HepG2 (cell line): ENCODE data around the gene TESPA1. TPM values are rescaled to one million over a fixed set of nuclear protein-coding genes. Genes with fewer than 3 reads are reported as not detected.

Source experiments
- ATAC-seq: fragments of 200-7000 bp; cut with Tn5 transposase; 3 replicates; pipeline ENCODE4 v1.9.1; 2020; ENCODE audit warnings: mild to moderate bottlenecking, moderate library complexity
- BruUV-seq: library from RNA; stranded (reverse); fragments of 400-500 nt; replicated peaks from 2 replicates; lab custom pipeline; 2021; lab: Mats Ljungman, UMichigan
- CTCF ChIA-PET: fragments of 300-600 bp; formaldehyde crosslinking; extraction: SDS; loops from one replicate; lab custom pipeline; 2021; ENCODE audit warnings: low total read pairs, inconsistent platforms, low intra/inter-chr PET ratio; lab: Yijun Ruan, JAX
- POLR2A ChIA-PET: fragments of 350-600 bp; sonication (Branson Sonifier 250); formaldehyde crosslinking; loops from one replicate; lab custom pipeline; 2020; ENCODE audit warnings: antibody characterized with exemption, inconsistent platforms; lab: Yijun Ruan, JAX
- DNase-seq: peaks from one replicate; pipeline ENCODE4 v3.0.0-alpha.2; 2015; ENCODE audit warnings: low spot score
- FAIRE-seq: peaks from 3 replicates; lab custom pipeline; 2011; peaks lifted over from hg19 to GRCh38; lab: Jason Lieb, UNC
- H2AFZ ChIP-seq: one replicate; pipeline ENCODE4 v1.6.1; 2011; ENCODE audit warnings: low read length, inconsistent platforms
- H3K27ac ChIP-seq: fragments of 300-600 bp; 3 replicates; pipeline ENCODE4 v1.8.0; 2011; ENCODE audit warnings: mixed run types, mild to moderate bottlenecking, mixed read lengths, low read length, inconsistent platforms; ENCODE audit not compliant: insufficient read depth; ENCODE audit errors: extremely low read length
- H3K27me3 ChIP-seq, 2 experiments: fragments of 200-600 bp in 1 of 2; 2 replicates in 1 of 2; 3 replicates in 1 of 2; pipeline versions ENCODE4 v1.6.0 to v1.8.0; 2011; ENCODE audit warnings: low read length in 2 of 2, mild to moderate bottlenecking in 2 of 2, moderate library complexity in 2 of 2, inconsistent platforms in 1 of 2; ENCODE audit not compliant: insufficient read depth in 2 of 2, control insufficient read depth in 1 of 2
- H3K36me3 ChIP-seq, 2 experiments: fragments of 200-600 bp in 1 of 2; replicated peaks in 1 of 2; 2 replicates in 1 of 2; 3 replicates in 1 of 2; pipeline versions ENCODE4 v1.5.1 to v1.8.0; 2011; ENCODE audit warnings: low read length in 2 of 2, inconsistent platforms in 1 of 2; ENCODE audit not compliant: insufficient read depth in 2 of 2, control insufficient read depth in 1 of 2
- H3K4me1 ChIP-seq: 2 replicates; pipeline ENCODE4 v1.5.1; 2012; ENCODE audit warnings: low read length, inconsistent platforms; ENCODE audit not compliant: insufficient read depth
- H3K4me2 ChIP-seq: 2 replicates; pipeline ENCODE4 v1.6.0; 2011; ENCODE audit warnings: low read depth, low read length, inconsistent platforms
- H3K4me3 ChIP-seq, 3 experiments: fragments of 200-600 bp in 1 of 3; sonication (generic), shearing (Covaris generic) in 1 of 3; replicated peaks in 1 of 3; 2 replicates each; pipeline ENCODE4 v1.5.1; 2011 to 2016; ENCODE audit warnings: low read length in 3 of 3, inconsistent platforms in 2 of 3, low read depth in 2 of 3, mild to moderate bottlenecking in 2 of 3, control low read depth in 1 of 3, mixed read lengths in 1 of 3; ENCODE audit not compliant: insufficient read depth in 1 of 3
- H3K79me2 ChIP-seq: one replicate; pipeline ENCODE4 v1.6.1; 2011; ENCODE audit warnings: low read length, inconsistent platforms; ENCODE audit not compliant: insufficient read depth
- H3K9ac ChIP-seq: 2 replicates; pipeline ENCODE4 v1.6.0; 2011; ENCODE audit warnings: mild to moderate bottlenecking, low read depth, low read length, inconsistent platforms; ENCODE audit not compliant: insufficient read depth
- H3K9me3 ChIP-seq: 2 replicates; pipeline ENCODE4 v1.5.1; 2012; ENCODE audit warnings: mild to moderate bottlenecking, low read length
- H4K20me1 ChIP-seq: 2 replicates; pipeline ENCODE4 v1.6.0; 2011; ENCODE audit warnings: inconsistent platforms, mild to moderate bottlenecking, low read length, moderate library complexity; ENCODE audit not compliant: insufficient read depth
- ATAD3A ChIP-seq: sonication (generic); formaldehyde crosslinking; IDR thresholded peaks from 2 replicates; pipeline ENCODE4 v1.4.0; 2020; ENCODE audit warnings: missing genetic modification reagents
- GATAD1 ChIP-seq: IDR thresholded peaks from 2 replicates; pipeline ENCODE4 v1.6.1; 2016; ENCODE audit warnings: missing genetic modification reagents, missing compliant biosample characterization
- JDP2 ChIP-seq: sonication (generic); formaldehyde crosslinking; IDR thresholded peaks from 2 replicates; pipeline ENCODE4 v1.8.1; 2022; ENCODE audit warnings: missing genetic modification reagents, borderline replicate concordance
- MAFK ChIP-seq, 2 experiments: IDR thresholded peaks in 1 of 2; conservative IDR thresholded peaks in 1 of 2; 2 replicates each; pipeline ENCODE4 v1.6.1; 2011; ENCODE audit warnings: improper control_type of control experiment in 2 of 2, low read length in 2 of 2
- NR2F1 ChIP-seq, 2 experiments: fragments of 450-650 bp in 1 of 2; formaldehyde crosslinking in 1 of 2; IDR thresholded peaks; 2 replicates each; pipeline versions ENCODE4 v1.5.0 to v1.6.1; 2016 to 2020; ENCODE audit warnings: mild to moderate bottlenecking in 1 of 2, missing compliant biosample characterization in 1 of 2, missing genetic modification reagents in 1 of 2, moderate library complexity in 1 of 2
- ONECUT2 ChIP-seq: sonication (generic); formaldehyde crosslinking; IDR thresholded peaks from 2 replicates; pipeline ENCODE4 v1.4.0; 2020; ENCODE audit warnings: missing genetic modification reagents
- SP4 ChIP-seq: sonication (generic); formaldehyde crosslinking; IDR thresholded peaks from 2 replicates; pipeline ENCODE4 v1.8.1; 2023; ENCODE audit warnings: mild to moderate bottlenecking, missing genetic modification reagents
- ZBTB7A ChIP-seq: sonication (generic); formaldehyde crosslinking; IDR thresholded peaks from 2 replicates; pipeline ENCODE4 v1.8.0; 2022; ENCODE audit warnings: mild to moderate bottlenecking, missing genetic modification reagents
- ZMAT3 ChIP-seq: sonication (generic); formaldehyde crosslinking; conservative IDR thresholded peaks from 2 replicates; pipeline ENCODE4 v1.7.0; 2021; ENCODE audit warnings: missing genetic modification reagents
- ZMYM2 ChIP-seq: sonication (generic); formaldehyde crosslinking; IDR thresholded peaks from 2 replicates; pipeline ENCODE4 v1.8.0; 2022; ENCODE audit warnings: mild to moderate bottlenecking, missing genetic modification reagents
- ZNF674 ChIP-seq: sonication (generic); formaldehyde crosslinking; IDR thresholded peaks from 2 replicates; pipeline ENCODE4 v1.5.0; 2020; ENCODE audit warnings: low read depth, mild to moderate bottlenecking, missing genetic modification reagents
- ZSCAN5A ChIP-seq: sonication (generic); formaldehyde crosslinking; IDR thresholded peaks from 2 replicates; pipeline ENCODE4 v1.8.0; 2022; ENCODE audit warnings: mild to moderate bottlenecking, missing genetic modification reagents, borderline replicate concordance
- WGBS: methylation state at CpG from one replicate; pipeline ENCODE4 v1.1.6; 2017; ENCODE audit warnings: low lambda C conversion rate; 5-methylcytosine and 5-hydroxymethylcytosine counted together
- in situ Hi-C: cut with HindIII; loops from 2 replicates; pipeline ENCODE4 v1.10.0; 2017; ENCODE audit warnings: low pct_unique_long_range_greater_than_20kb; ENCODE audit not compliant: extremely low pct_ligation_motif_present
- intact Hi-C: fragments of 100-400 bp; cut with micrococcal nuclease; formaldehyde crosslinking; loops from one replicate; pipeline ENCODE4 v1.10.0; 2022; ENCODE audit not compliant: unreplicated experiment
- polyA plus RNA-seq, 8 experiments: library from polyadenylated mRNA; depleted of rRNA in 3 of 8; stranded (reverse) in 7 of 8; unstranded in 1 of 8; fragments of >200 nt; fragmentation: Illumina TruSeq in 4 of 8; extraction: Trizol in 4 of 8; gene quantifications; 2 replicates each; pipeline versions ENCODE4 v1.2.1 to v1.2.3, GENCODE V29; 2011 to 2016; ENCODE audit warnings: low read depth in 4 of 8, missing spikeins in 1 of 8, mixed read lengths in 1 of 8; ENCODE audit not compliant: insufficient read depth in 1 of 8
- total RNA-seq, 5 experiments: library from RNA; depleted of rRNA; stranded (reverse); fragments of >200 nt; fragmentation: Illumina TruSeq; extraction: Trizol; gene quantifications; 2 replicates each; pipeline ENCODE4 v1.2.3, GENCODE V29; 2016; ENCODE audit warnings: low read depth in 1 of 5

TESPA1 gene
- total and polyA plus RNA-seq, 2 of the 13 experiments (the other 11 are each of a cell fraction or from before 2014, with no cell fraction given), result not detected

- TF ChIP-seq ATAD3A (CRISPR knock-in tag) (no peak), ZNF674 (CRISPR knock-in tag) (no peak)
Measured at GRCh38 chr12:54956818-54957641, 27.5 kb downstream of the TESPA1 start (continued).

- Histone ChIP-seq H3K36me3 (no peaks in the 10 kb centered on the region), H3K27me3 (no peaks in the 10 kb centered on the region), H3K4me1 (no peaks in the 10 kb centered on the region), H2AFZ (no peak overlapping the region), H3K4me3 (no peak overlapping the region), H3K79me2 (no peaks in the 10 kb centered on the region), H3K27ac (no peak overlapping the region), H3K9ac (no peak overlapping the region), H3K4me2 (no peak overlapping the region), H4K20me1 (no peaks in the 10 kb centered on the region), H3K9me3 (no peaks in the 10 kb centered on the region)
- intact Hi-C loops (no loop called here), in situ Hi-C loops (loop anchor here (10.0 kb wide), 1 partner anchor 202 kb away; no protein-coding TSS in a partner anchor)
- TF ChIP-seq SP4 (CRISPR knock-in tag) (no peak), JDP2 (CRISPR knock-in tag) (no peak), NR2F1 (CRISPR knock-in tag; IDR thresholded peaks at IDR 0.05) (no peak), ZSCAN5A (CRISPR knock-in tag) (no peak), ZMYM2 (CRISPR knock-in tag) (no peak), MAFK (conservative IDR thresholded peaks at IDR 0.05 in 1 of 2, IDR thresholded peaks at IDR 0.05 in 1 of 2; ENCODE audit: low read length in 2 of 2) (no peak), GATAD1 (CRISPR knock-in tag) (no peak), ZMAT3 (CRISPR knock-in tag) (no peak), ZBTB7A (CRISPR knock-in tag) (no peak), ONECUT2 (CRISPR knock-in tag) (no peak)
- no TSS peak for BruUV-seq
- FAIRE-seq (no peak), ATAC-seq (no peak), DNase-seq (no peak)
- WGBS, result under 1% methylated on average over 5 of the region's 5 CpGs
- POLR2A ChIA-PET, result no interaction called here
- CTCF ChIA-PET, result no interaction called here
Measured at GRCh38 chr12:54956322-54956721, 28.2 kb downstream of the TESPA1 start.
